Liver (tissue), 3 donors: Measurements from ENCODE around the gene KLHDC7A.

Experiments
- CTCF ChIP-seq: fragments of 150-350 bp; IDR thresholded peaks from 2 replicates; pipeline ENCODE4 v1.5.1; 2017; ENCODE audit warnings: improper control_type of control experiment, low read depth, low read length; ENCODE audit not compliant: missing input control
- GABPA ChIP-seq, 2 donors: IDR thresholded peaks in 1 of 2; conservative IDR thresholded peaks in 1 of 2; 2 replicates each; pipeline ENCODE4 v1.6.1; 2016; ENCODE audit warnings: antibody characterized with exemption in 2 of 2, mild to moderate bottlenecking in 1 of 2, moderate library complexity in 1 of 2
- HNF4G ChIP-seq: IDR thresholded peaks from 2 replicates; pipeline ENCODE4 v1.6.1; 2016; ENCODE audit warnings: antibody characterized with exemption
- JUND ChIP-seq, 2 donors: IDR thresholded peaks; 2 replicates each; pipeline ENCODE4 v1.6.1; 2016; ENCODE audit warnings: antibody characterized with exemption in 2 of 2
- RAD21 ChIP-seq, 2 donors: IDR thresholded peaks; 2 replicates each; pipeline ENCODE4 v1.6.1; 2016; ENCODE audit warnings: antibody characterized with exemption in 2 of 2, mild to moderate bottlenecking in 2 of 2
- RXRA ChIP-seq, 2 donors: IDR thresholded peaks; 2 replicates each; pipeline ENCODE4 v1.6.1; 2017 to 2018; ENCODE audit warnings: antibody characterized with exemption in 2 of 2, mild to moderate bottlenecking in 1 of 2
- SP1 ChIP-seq: IDR thresholded peaks from 2 replicates; pipeline ENCODE4 v1.6.1; 2018; ENCODE audit warnings: antibody characterized with exemption, mild to moderate bottlenecking
- TAF1 ChIP-seq: conservative IDR thresholded peaks from 2 replicates; pipeline ENCODE4 v1.6.1; 2016; ENCODE audit warnings: antibody characterized with exemption, mild to moderate bottlenecking
- YY1 ChIP-seq: IDR thresholded peaks from 2 replicates; pipeline ENCODE4 v1.6.1; 2016; ENCODE audit warnings: antibody characterized with exemption, mild to moderate bottlenecking
- TF ChIP-seq, protein P1 (sequence below): IDR thresholded peaks from 2 replicates; pipeline ENCODE4 v1.6.1; 2016; ENCODE audit warnings: antibody characterized with exemption
- TF ChIP-seq, protein P2 (sequence below): IDR thresholded peaks from 2 replicates; pipeline ENCODE4 v1.6.1; 2016; ENCODE audit warnings: antibody characterized with exemption
- donor health status: healthy.
- donor health status: healthy.

DNA sequence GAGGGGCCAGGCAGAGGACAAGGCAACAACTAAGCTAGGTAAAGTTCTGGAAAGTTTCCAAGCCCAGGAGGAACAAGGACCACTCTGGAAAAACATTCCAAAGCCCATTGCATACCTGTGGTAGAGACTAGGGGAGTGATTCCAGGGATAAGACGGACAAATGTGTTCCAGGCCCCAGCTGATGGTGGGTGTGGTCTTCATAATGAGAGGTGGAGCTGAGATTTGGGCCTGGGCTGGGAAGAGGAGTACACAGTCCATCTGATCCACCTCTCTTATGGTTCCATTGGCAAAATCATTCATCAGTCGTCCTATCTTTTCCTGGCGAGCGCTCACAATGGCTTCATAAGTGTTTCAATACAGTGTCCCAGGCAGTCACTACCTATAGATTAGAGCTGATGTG, 4.5 kb downstream of the KLHDC7A start:
- no peak for TF ChIP-seq GABPA (IDR thresholded peaks at IDR 0.05 in 1 of 2, conservative IDR thresholded peaks at IDR 0.05 in 1 of 2)
- no peak for TF ChIP-seq RXRA (IDR thresholded peaks at IDR 0.05)
- no peak for TF ChIP-seq CTCF
- TF ChIP-seq, protein P1, sequence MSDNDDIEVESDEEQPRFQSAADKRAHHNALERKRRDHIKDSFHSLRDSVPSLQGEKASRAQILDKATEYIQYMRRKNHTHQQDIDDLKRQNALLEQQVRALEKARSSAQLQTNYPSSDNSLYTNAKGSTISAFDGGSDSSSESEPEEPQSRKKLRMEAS: no peak
- TF ChIP-seq YY1: no peak
- TF ChIP-seq RAD21 (IDR thresholded peaks at IDR 0.05): no peak
- no peak for TF ChIP-seq SP1
- no peak for TF ChIP-seq TAF1
- no peak for TF ChIP-seq JUND (IDR thresholded peaks at IDR 0.05)
- TF ChIP-seq, protein P2, sequence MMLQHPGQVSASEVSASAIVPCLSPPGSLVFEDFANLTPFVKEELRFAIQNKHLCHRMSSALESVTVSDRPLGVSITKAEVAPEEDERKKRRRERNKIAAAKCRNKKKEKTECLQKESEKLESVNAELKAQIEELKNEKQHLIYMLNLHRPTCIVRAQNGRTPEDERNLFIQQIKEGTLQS: no peak
- TF ChIP-seq HNF4G: no peak
